Measurements from ENCODE around the gene C3orf20. TPM values are rescaled to one million over a fixed set of nuclear protein-coding genes. Genes with fewer than 3 reads are reported as not detected.
A peak's percentile ranks its signal among the peaks of the same experiment; 100 is the strongest.

The C3orf20 gene
- total RNA-seq, 1 experiment from 2014 or later, result not detected

DNA sequence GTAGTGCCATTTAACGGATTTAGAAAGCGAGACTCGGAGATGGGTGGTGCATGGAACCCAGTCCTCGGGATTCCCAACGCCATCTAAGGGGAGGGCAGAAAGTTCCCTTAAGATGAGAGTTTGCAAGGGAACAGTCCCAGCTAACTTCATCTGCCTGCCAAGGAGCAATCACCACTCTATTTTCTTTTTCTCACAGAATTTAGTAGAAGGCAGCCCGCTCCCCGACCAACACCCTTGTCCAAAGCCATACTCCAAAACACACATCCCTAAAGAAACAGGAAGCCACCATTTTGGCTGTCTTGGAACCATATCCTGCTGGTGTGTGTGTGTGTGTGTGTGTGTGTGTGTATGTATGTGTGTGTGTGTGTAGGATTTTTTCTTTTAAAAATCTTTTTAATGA is 136.7 kb downstream of the C3orf20 start:
- peaks cover 49% of the 10 kb centered on the region for H3K27me3 Mint-ChIP-seq (ENCODE audit: low read depth)

DNA sequence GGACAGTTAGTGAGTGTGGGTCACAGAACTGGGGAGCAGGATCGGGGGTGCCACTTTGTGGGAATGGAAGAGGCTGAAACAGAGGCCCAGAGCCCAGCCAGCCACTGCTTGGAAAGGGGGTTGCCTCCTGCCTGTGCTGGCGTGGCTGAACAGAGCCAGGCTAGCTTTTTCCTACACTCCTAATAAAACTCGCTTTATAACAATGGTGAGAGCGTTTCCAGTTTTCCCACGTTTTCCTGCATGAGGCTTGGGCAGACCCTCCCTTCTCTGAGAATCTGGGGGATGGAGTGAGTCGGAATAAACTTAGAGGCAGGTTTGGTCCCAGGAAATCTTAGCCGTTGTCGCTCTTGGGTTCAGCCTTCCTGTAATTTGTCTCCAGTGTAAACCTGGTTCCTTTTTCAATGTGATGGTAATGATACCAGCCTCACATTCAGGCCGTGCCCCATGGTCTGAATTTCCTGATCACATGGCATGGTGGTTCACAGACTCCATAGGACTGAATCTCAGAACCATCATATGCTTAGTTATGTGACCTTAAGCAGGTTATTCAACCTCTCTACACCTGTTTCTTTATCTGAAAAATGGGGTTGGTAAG is 137.4 kb downstream of the C3orf20 start:
- ChIA-PET POLR2A (no interaction called here), CTCF (interaction anchor here (1.2 to 1.5 kb wide), 2 partner anchors 19 to 109 kb away, joined by 3 to 5 read pairs; no protein-coding TSS in a partner anchor)
- H3K4me3 Mint-ChIP-seq, result 0 out of 2 replicates have a peak overlapping the region, but pooled peaks have one; percentile 93
- no peaks in the 10 kb centered on the region for H3K36me3 Mint-ChIP-seq
- H3K4me1 Mint-ChIP-seq, result peaks cover 39% of the 10 kb centered on the region
- H3K27me3 Mint-ChIP-seq (ENCODE audit: low read depth), result peaks cover 46% of the 10 kb centered on the region
- H3K9me3 Mint-ChIP-seq, result no peaks in the 10 kb centered on the region
- TF ChIP-seq CREB1 (CRISPR knock-in tag; IDR thresholded peaks at IDR 0.05) (no peak), ZNF671 (CRISPR knock-in tag; IDR thresholded peaks at IDR 0.05) (no peak), ZNF121 (CRISPR knock-in tag; IDR thresholded peaks at IDR 0.05) (no peak), STAT6 (CRISPR knock-in tag; conservative IDR thresholded peaks at IDR 0.05; ENCODE audit: low read depth) (no peak), CTCF (IDR thresholded peaks at IDR 0.05) (no peak), FOXJ3 (CRISPR knock-in tag; IDR thresholded peaks at IDR 0.05; ENCODE audit: borderline replicate concordance) (no peak)
- TF ChIP-seq, protein P1, sequence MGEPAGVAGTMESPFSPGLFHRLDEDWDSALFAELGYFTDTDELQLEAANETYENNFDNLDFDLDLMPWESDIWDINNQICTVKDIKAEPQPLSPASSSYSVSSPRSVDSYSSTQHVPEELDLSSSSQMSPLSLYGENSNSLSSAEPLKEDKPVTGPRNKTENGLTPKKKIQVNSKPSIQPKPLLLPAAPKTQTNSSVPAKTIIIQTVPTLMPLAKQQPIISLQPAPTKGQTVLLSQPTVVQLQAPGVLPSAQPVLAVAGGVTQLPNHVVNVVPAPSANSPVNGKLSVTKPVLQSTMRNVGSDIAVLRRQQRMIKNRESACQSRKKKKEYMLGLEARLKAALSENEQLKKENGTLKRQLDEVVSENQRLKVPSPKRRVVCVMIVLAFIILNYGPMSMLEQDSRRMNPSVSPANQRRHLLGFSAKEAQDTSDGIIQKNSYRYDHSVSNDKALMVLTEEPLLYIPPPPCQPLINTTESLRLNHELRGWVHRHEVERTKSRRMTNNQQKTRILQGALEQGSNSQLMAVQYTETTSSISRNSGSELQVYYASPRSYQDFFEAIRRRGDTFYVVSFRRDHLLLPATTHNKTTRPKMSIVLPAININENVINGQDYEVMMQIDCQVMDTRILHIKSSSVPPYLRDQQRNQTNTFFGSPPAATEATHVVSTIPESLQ (CRISPR knock-in tag; IDR thresholded peaks at IDR 0.05), result no peak
- TF ChIP-seq, protein P2, sequence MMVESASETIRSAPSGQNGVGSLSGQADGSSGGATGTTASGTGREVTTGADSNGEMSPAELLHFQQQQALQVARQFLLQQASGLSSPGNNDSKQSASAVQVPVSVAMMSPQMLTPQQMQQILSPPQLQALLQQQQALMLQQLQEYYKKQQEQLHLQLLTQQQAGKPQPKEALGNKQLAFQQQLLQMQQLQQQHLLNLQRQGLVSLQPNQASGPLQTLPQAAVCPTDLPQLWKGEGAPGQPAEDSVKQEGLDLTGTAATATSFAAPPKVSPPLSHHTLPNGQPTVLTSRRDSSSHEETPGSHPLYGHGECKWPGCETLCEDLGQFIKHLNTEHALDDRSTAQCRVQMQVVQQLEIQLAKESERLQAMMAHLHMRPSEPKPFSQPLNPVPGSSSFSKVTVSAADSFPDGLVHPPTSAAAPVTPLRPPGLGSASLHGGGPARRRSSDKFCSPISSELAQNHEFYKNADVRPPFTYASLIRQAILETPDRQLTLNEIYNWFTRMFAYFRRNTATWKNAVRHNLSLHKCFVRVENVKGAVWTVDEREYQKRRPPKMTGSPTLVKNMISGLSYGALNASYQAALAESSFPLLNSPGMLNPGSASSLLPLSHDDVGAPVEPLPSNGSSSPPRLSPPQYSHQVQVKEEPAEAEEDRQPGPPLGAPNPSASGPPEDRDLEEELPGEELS (CRISPR knock-in tag; IDR thresholded peaks at IDR 0.05), result no peak
- no peak for ATAC-seq
- no peak overlapping the region for H3K27ac Mint-ChIP-seq
- no peak for DNase-seq (ENCODE audit: low spot score)

More for the DNA sequence above, 136.7 kb downstream of the C3orf20 start:
- no peaks in the 10 kb centered on the region for H3K9me3 Mint-ChIP-seq
- H3K4me3 Mint-ChIP-seq, result peak overlapping the region; percentile 93
- ChIA-PET CTCF (interaction anchor here (0.7 to 1.5 kb wide), 9 partner anchors 12 to 110 kb away, joined by 3 to 5 read pairs (median 3); no protein-coding TSS in a partner anchor), POLR2A (interaction anchor here (1.0 kb wide), 1 partner anchor 109 kb away, joined by 3 read pairs; no protein-coding TSS in a partner anchor)
- H3K36me3 Mint-ChIP-seq, result no peaks in the 10 kb centered on the region
- peaks cover 39% of the 10 kb centered on the region for H3K4me1 Mint-ChIP-seq
- TF ChIP-seq ZNF232 (CRISPR knock-in tag; IDR thresholded peaks at IDR 0.05) (no peak), JAZF1 (CRISPR knock-in tag; IDR thresholded peaks at IDR 0.05) (no peak)
- DNase-seq (ENCODE audit: low spot score) (no peak), ATAC-seq (no peak)
- H3K27ac Mint-ChIP-seq, result no peak overlapping the region

DNA sequence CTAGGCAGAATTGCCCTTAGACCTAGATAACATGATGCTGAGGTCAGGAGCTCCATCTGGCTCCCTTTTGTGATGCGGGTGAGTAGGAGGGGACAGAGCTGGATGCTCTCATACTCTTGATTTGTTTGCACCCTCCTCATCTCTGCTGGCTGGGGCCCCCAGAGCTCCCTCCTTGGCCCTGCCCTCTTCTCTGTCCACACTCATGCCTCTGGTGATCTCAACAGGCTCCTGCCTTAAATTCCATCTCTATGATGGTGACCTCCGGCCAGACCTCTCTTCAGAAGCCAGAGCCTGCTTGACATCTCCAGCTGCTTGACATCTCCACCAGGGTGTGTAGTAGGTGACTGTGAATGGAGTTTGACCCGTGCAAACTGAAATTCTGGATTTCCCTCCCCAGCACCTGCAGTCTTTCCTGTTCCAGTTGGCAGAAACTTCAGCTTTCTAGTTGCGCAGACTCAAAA is 139.5 kb downstream of the C3orf20 start:
- Mint-ChIP-seq H3K36me3 (peaks cover 4% of the 10 kb centered on the region; the same call in 1 of the 2 replicates), H3K27me3 (ENCODE audit: low read depth) (peaks cover 26% of the 10 kb centered on the region), H3K4me1 (peaks cover 36% of the 10 kb centered on the region), H3K9me3 (no peaks in the 10 kb centered on the region), H3K4me3 (no peak overlapping the region), H3K27ac (no peak overlapping the region)
- ATAC-seq (no peak), DNase-seq (ENCODE audit: low spot score) (no peak)
- POLR2A ChIA-PET, result no interaction called here
- CTCF ChIA-PET, result interaction anchor here (0.6 to 2.0 kb wide), 9 partner anchors 8 to 186 kb away, joined by 3 to 7 read pairs (median 4); no protein-coding TSS in a partner anchor
- no peak for TF ChIP-seq CTCF (IDR thresholded peaks at IDR 0.05)
- no peak for TF ChIP-seq TEAD4 (CRISPR knock-in tag; IDR thresholded peaks at IDR 0.05)
- no peak for TF ChIP-seq CBFB (CRISPR knock-in tag; IDR thresholded peaks at IDR 0.05; ENCODE audit: low read depth)
- TF ChIP-seq STAT6 (CRISPR knock-in tag; conservative IDR thresholded peaks at IDR 0.05; ENCODE audit: low read depth), result no peak

Data from WTC11 (cell line).